Parathyroid adenoma (tissue), 2 donors: ENCODE data around the gene SLC46A1.
A peak's percentile ranks its signal among the peaks of the same experiment; 100 is the strongest.
"Not testable (repeated sequence)": the region's sequence is repeated elsewhere in the genome, so short reads cannot be mapped to it uniquely, and the experiment has no call there.

Experiments used
- H2AFZ ChIP-seq: fragments of 300-600 bp; sonication (generic); one replicate; pipeline ENCODE4 v1.7.0; 2017; ENCODE audit warnings: antibody characterized with exemption, mild to moderate bottlenecking
- H3K27ac ChIP-seq: fragments of 300-600 bp; sonication (generic); one replicate; pipeline ENCODE4 v1.7.0; 2017
- H3K27me3 ChIP-seq: fragments of 300-600 bp; sonication (generic); one replicate; pipeline ENCODE4 v1.7.0; 2017; ENCODE audit warnings: low read length; ENCODE audit not compliant: control insufficient read depth, insufficient read depth
- H3K36me3 ChIP-seq: fragments of 300-600 bp; sonication (generic); one replicate; pipeline ENCODE4 v1.7.0; 2017; ENCODE audit warnings: low read length; ENCODE audit not compliant: control insufficient read depth, insufficient read depth
- H3K4me1 ChIP-seq: fragments of 300-600 bp; sonication (generic); one replicate; pipeline ENCODE4 v1.7.0; 2017; ENCODE audit warnings: control low read depth
- H3K4me2 ChIP-seq: fragments of 300-600 bp; sonication (generic); one replicate; pipeline ENCODE4 v1.7.0; 2017; ENCODE audit warnings: low read length
- H3K4me3 ChIP-seq: fragments of 300-600 bp; sonication (generic); one replicate; pipeline ENCODE4 v1.7.0; 2017; ENCODE audit warnings: low read depth, low read length
- H3K79me2 ChIP-seq: fragments of 300-600 bp; sonication (generic); one replicate; pipeline ENCODE4 v1.7.0; 2017; ENCODE audit warnings: control low read depth
- H3K9ac ChIP-seq: fragments of 300-600 bp; sonication (generic); one replicate; pipeline ENCODE4 v1.7.0; 2017; ENCODE audit warnings: mild to moderate bottlenecking
- H3K9me3 ChIP-seq: fragments of 300-600 bp; sonication (generic); one replicate; pipeline ENCODE4 v1.7.0; 2017; ENCODE audit warnings: low read length; ENCODE audit not compliant: control insufficient read depth
- TF ChIP-seq, protein P1 (sequence below): fragments of 300-600 bp; sonication (generic); IDR thresholded peaks from one replicate; pipeline ENCODE4 v1.7.0; 2017; ENCODE audit warnings: antibody characterized with exemption, mild to moderate bottlenecking
- donor health status: primary hyperparathyroidism.

The SLC46A1 gene

DNA sequence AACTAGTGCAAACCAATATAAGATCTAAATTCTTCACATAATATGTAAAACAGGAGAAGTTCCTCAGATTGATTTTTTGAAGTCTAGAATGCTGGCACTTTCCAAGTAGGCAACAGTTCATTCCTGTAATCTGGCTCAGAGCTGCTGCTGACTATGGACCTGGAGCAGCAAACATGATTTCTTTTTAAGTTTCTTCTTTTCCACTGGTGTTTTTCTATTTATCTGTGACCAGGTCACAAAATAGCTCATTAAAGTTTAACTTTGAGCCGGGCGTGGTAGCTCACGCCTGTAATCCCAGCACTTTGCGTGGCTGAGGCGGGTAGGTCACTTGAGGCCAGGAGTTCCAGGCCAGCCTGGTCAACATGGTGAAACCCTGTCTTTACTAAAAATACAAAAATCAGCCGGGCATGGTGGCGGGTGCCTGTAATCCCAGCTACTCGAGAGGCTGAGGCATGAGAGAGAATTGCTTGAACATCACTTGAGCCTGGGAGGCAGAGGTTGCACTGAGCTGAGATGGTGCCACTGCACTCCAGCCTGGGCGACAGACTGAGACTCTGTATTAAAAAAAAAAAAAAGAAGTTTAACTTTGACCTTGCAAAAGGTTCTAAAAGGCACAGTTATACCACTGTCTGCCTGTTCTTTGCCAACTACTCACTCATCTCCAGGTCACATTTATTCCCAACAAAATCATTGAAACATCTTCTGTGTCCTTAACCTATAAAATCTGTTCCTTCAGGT is 38.1 kb upstream of the SLC46A1 start:
- H2AFZ ChIP-seq: no peak overlapping the region
- no peak overlapping the region for H3K27ac ChIP-seq
- H3K9ac ChIP-seq: no peak overlapping the region
- no peak overlapping the region for H3K4me2 ChIP-seq
- no peaks in the 10 kb centered on the region for H3K4me1 ChIP-seq
- no peaks in the 10 kb centered on the region for H3K27me3 ChIP-seq
- no peaks in the 10 kb centered on the region for H3K9me3 ChIP-seq
- H3K79me2 ChIP-seq: no peaks in the 10 kb centered on the region
- H3K36me3 ChIP-seq: no peaks in the 10 kb centered on the region
- TF ChIP-seq, protein P1, sequence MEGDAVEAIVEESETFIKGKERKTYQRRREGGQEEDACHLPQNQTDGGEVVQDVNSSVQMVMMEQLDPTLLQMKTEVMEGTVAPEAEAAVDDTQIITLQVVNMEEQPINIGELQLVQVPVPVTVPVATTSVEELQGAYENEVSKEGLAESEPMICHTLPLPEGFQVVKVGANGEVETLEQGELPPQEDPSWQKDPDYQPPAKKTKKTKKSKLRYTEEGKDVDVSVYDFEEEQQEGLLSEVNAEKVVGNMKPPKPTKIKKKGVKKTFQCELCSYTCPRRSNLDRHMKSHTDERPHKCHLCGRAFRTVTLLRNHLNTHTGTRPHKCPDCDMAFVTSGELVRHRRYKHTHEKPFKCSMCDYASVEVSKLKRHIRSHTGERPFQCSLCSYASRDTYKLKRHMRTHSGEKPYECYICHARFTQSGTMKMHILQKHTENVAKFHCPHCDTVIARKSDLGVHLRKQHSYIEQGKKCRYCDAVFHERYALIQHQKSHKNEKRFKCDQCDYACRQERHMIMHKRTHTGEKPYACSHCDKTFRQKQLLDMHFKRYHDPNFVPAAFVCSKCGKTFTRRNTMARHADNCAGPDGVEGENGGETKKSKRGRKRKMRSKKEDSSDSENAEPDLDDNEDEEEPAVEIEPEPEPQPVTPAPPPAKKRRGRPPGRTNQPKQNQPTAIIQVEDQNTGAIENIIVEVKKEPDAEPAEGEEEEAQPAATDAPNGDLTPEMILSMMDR: no peak
- H3K4me3 ChIP-seq: no peak overlapping the region

DNA sequence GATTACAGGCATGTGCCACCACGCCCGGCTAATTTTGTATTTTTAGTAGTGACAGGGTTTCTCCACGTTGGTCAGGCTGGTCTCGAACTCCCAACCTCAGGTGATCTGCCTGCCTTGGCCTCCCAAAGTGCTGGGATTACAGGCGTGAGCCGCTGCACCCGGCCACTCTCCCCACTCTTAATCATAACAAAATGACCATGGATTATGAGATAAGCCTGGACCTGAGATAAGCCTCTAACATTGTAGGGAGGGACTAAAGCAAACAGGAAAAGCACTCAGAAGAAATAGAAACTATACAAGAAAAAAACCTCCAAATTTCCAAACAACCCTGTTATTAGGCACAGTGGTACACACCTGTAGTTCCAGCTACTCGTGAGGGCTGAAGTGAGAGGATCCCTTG is 28.3 kb upstream of the SLC46A1 start:
- H3K4me1 ChIP-seq, H3K4me3 ChIP-seq, H2AFZ ChIP-seq, H3K4me2 ChIP-seq, H3K36me3 ChIP-seq, H3K9ac ChIP-seq, H3K27ac ChIP-seq, H3K9me3 ChIP-seq, H3K79me2 ChIP-seq, H3K27me3 ChIP-seq: not testable (repeated sequence)

DNA sequence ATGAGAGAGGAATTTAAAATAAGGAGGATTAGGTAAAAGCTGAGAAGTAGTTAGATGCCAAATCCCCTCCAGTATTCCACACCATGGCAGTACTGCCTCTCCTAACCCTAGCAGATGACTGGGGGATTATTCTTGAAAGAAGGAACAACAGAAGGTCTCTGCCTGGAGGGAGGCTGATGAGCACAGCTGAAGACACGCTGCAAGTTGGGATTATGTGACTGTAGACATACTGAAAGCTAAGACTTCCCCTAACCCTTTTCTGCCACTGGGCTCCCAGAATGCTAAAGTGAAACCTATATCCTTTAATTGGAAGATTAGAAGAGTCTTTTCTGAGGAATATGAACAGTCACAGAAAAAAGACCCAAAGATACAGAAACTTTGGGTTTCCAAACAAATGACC is 27.7 kb upstream of the SLC46A1 start:
- H3K9ac ChIP-seq: no peak overlapping the region
- H3K9me3 ChIP-seq: no peaks in the 10 kb centered on the region
- TF ChIP-seq, protein P1: no peak
- H3K79me2 ChIP-seq: no peaks in the 10 kb centered on the region
- no peak overlapping the region for H3K27ac ChIP-seq
- H3K4me1 ChIP-seq: no peaks in the 10 kb centered on the region
- no peak overlapping the region for H3K4me2 ChIP-seq
- no peak overlapping the region for H2AFZ ChIP-seq
- no peaks in the 10 kb centered on the region for H3K36me3 ChIP-seq
- H3K27me3 ChIP-seq: no peaks in the 10 kb centered on the region
- no peak overlapping the region for H3K4me3 ChIP-seq

GRCh38 chr17:28427982-28428381 is 22.0 kb upstream of the SLC46A1 start:
- H3K9me3 ChIP-seq, H3K36me3 ChIP-seq, H3K27me3 ChIP-seq, H3K79me2 ChIP-seq, H2AFZ ChIP-seq, H3K27ac ChIP-seq, H3K4me2 ChIP-seq, H3K4me3 ChIP-seq, H3K9ac ChIP-seq, H3K4me1 ChIP-seq: not testable (repeated sequence)

- no peak overlapping the region for H2AFZ ChIP-seq
- H3K4me3 ChIP-seq: no peak overlapping the region
- no peaks in the 10 kb centered on the region for H3K36me3 ChIP-seq
- H3K9ac ChIP-seq: no peak overlapping the region
- no peaks in the 10 kb centered on the region for H3K27me3 ChIP-seq
- no peaks in the 10 kb centered on the region for H3K79me2 ChIP-seq
- TF ChIP-seq, protein P1: no peak
- H3K9me3 ChIP-seq: no peaks in the 10 kb centered on the region
- no peak overlapping the region for H3K4me2 ChIP-seq
- H3K27ac ChIP-seq: no peak overlapping the region
- H3K4me1 ChIP-seq: no peaks in the 10 kb centered on the region
Measured at GRCh38 chr17:28427371-28427770, 21.4 kb upstream of the SLC46A1 start.

GRCh38 chr17:28426081-28426519 is 20.1 kb upstream of the SLC46A1 start:
- Histone ChIP-seq H3K36me3 (no peaks in the 10 kb centered on the region), H3K4me1 (no peaks in the 10 kb centered on the region), H3K27ac (no peak overlapping the region), H3K9me3 (no peaks in the 10 kb centered on the region), H3K27me3 (no peaks in the 10 kb centered on the region), H2AFZ (no peak overlapping the region), H3K4me2 (no peak overlapping the region), H3K79me2 (no peaks in the 10 kb centered on the region), H3K9ac (no peak overlapping the region), H3K4me3 (no peak overlapping the region)
- TF ChIP-seq, protein P1: peak; percentile 21
